NCI-H2081 (cell line): ENCODE measurements around the gene HNF1B.

Experiments used
- DNase-seq, 2 experiments: peaks; one replicate each; lab custom pipeline; 2025; lab: John Stamatoyannopoulos, UW

HNF1B gene

DNA sequence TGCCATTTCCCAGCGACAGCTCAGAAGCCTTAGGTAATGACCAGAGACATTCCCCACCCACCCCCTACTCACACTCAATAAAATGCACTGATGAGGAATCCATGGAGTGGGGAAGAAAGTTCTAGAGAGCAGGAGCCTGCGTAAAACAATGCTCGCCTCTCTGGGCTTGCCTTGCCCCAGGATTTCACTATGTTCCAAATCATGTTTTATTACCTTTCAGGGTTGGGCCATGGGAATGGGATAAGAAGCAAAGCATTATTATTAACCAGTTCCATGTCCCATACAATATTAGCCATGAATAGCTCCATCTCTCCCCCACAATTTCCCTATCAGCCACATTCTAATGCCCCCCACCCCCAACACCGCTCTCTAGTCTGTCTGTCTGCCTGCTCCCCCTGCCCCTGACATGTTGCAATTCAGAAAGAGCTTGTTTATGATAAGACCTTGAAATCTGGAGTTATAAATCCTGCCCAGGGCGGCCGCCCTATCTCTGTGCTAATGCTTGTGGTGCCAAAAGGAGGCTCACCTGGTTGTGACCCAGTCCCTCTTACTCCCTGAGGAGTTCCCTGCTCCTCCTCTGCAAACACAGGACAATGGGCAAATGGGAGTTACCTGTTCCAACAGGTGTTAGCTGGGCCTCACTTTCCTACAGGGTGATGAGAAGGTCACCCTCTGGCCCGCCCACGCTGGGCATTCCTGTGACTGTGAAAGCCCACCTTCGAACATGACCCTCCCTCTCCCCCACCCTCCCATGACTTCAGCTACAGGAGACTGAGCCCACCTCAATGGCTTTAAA, 73.6 kb downstream of the HNF1B start:
- DNase-seq: no peak

DNA sequence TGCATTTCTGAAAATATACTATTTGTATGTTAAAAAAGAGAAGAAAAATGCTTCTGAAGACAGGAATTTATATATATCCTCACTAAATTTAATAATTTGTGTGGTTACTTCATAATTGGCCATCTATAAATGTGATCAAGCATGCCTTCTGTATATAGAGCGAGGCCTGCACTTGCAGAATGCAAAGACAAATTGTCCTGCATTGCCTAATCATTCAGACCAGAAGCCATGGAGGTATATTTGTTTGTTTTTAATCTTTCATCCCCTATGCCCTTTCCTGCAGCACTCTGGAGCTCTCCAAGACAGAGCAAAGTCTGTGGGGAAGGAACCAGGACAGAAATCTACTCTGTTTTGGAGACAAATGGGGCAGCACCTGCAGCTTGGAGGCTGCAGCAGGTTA, 77.8 kb downstream of the HNF1B start:
- no peak for DNase-seq

DNA sequence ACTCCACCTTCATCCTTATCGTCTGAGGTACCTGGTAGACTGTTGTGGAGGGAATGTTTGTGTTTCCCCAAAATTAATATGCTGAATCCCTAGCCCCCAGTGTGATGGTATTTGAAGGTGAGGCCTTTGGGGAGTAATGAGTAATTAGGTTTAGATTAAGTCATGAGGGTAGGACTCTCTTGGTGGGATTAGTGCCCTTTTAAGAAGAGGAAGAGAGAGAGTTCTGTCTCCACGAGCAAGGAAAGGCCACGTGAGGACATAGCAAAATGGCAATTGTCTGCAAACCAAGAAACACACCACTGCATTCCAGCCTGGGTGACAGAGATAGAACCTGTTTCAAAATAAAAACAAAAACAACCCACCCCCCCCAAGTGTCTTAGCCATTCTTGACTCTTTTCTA, 80.6 kb downstream of the HNF1B start:
- no peak for DNase-seq

GRCh38 chr17:37662353-37662752, 82.5 kb downstream of the HNF1B start:
- DNase-seq: no peak

- DNase-seq: no peak
Observed at GRCh38 chr17:37661400-37662014, 83.4 kb downstream of the HNF1B start.

DNA sequence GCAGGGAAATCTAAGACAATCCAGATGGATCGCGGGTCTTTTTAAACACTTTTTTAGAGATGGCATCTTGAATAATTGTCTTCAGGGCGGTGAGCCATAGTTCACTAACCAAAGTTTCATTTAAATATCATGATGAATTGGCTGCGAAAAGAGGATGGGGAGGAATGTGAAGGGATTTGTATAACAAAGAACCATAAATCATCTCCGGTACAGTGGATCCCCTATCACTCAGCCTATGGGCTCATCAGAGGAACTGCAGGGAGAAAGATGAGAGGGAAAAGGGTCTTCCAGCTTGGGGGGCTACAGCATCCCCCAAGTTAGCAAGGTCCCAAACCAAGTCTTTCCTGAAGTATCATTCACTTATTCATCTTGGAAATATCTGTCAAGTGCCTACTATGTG, 84.9 kb downstream of the HNF1B start:
- no peak for DNase-seq

- no peak for DNase-seq
Observed at GRCh38 chr17:37657202-37657601, 87.7 kb downstream of the HNF1B start.

DNA sequence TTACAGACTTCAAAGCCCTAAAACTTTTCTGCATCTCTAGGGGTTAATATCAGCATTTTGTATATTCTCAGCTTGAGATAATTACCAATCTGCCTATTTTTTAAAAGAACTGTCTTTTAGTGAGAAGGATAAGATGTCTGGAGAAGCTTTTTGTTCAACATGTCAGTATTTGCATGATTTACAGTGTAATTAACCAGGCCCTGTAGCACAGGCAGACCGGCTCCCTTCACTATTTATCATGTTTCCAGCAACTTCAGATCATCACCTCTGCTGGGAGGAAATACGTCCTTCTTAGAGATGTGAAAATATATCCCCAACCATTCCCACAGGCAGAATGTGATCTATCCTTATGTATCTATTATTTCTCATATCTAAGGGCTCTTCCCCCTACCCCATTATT, 93.0 kb downstream of the HNF1B start:
- no peak for DNase-seq

- DNase-seq: peak in 1 of 2 experiments; percentile 20
Observed at GRCh38 chr17:37650419-37651003, 94.3 kb downstream of the HNF1B start.

GRCh38 chr17:37648555-37648954, 96.3 kb downstream of the HNF1B start:
- no peak for DNase-seq

DNA sequence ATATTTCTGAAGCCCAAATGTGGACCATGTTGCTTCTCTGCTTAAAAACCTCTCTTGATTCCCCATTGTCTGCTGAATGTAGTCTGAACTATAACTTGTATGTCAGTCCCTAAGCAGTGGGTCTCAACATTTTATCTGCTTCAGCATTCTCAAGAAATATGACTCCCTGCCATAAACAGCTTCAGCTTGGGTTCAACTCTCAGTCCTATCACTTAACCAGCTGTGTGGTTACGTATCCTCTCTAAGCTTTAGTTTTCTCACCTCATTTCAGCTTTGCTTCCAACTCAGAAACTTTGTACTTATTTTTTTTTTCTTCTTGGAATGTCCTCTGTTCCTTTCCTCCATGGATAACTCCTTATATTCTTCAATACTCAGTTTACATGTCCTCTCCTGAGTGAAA, 97.0 kb downstream of the HNF1B start:
- DNase-seq: no peak

DNA sequence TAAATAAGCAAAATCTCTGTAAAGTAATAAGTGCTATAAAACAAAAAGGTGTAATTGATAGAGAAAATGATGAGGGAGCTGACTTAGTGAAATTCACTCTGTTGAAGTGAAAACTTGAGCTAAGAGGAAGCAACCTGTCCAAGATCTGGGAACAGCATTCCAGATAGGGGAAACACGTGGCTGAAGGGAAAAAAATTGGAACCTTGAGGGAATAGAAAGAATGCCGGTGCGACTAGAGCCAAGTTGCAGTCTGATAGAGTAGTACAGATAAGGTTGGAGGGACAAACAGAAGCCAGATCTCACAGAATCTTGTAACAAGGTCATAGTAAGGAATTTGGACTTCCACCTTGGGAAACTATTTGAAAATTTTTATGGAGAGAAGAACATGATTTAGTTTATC, 101.0 kb downstream of the HNF1B start:
- DNase-seq: no peak

DNA sequence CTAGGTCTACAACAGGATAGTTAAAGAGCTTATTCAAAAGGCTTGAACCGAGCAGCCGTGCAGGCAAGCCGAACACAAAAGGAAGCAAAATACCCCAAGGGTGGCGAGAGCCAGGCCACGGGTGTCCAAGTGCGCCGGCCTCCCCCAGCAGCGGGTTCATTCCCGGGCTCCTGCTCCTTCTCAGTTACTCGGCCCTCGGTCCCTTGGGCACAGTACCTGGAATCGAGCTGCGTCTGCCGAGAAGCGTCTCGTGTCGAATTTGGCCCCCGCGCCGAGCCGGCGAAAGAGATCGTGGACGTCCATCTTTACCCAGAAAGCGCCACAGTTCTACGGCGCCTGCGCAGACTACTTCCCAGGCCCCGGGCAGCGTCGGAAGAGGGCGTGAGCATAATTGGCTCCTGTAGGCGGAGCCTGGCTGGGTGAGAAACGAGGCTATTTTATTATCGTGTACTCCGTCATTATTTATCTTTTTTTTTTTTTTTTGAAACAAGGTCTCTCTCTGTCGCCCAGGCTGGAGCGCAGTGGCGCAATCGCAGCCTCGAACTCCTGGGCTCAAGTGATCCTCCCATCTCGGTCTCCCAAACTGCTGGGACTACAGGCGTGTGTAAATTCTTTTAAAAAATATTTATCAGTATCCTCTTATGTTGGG, 101.6 kb downstream of the HNF1B start, which contains the start of gene DDX52:
Gene DDX52 (minus strand): TSS at position 329 of the 649 bp plus-strand sequence. CDS start 26 bp downstream, at position 303.
- DNase-seq: peak; percentile 94

GRCh38 chr17:37642681-37643080, 102.2 kb downstream of the HNF1B start:
- DNase-seq: no peak

DNA sequence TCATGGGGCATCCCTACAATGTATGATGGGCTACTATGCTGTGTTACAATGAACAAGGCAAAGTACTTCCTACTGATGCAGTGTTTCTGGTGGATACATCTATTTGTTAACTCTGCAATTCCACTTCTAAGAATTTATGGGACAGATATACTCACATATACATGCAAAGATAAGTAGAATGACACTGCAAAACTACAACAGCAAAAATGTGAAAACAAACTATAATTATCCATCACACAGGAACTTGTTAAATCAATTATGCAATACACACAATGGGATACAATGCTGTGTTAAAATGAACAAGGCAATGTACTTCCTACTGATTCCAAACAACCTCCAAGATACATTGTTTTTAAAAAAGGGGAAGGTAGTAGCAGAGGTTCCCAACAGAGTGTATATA, 104.8 kb downstream of the HNF1B start:
- no peak for DNase-seq

- no peak for DNase-seq
Observed at GRCh38 chr17:37637956-37638355, 106.9 kb downstream of the HNF1B start.
